ENCODE measurements around the gene CD209.
A peak's percentile ranks its signal among the peaks of the same experiment; 100 is the strongest.
"Not testable (repeated sequence)": the region's sequence is repeated elsewhere in the genome, so short reads cannot be mapped to it uniquely, and the experiment has no call there.

CD209 gene

DNA sequence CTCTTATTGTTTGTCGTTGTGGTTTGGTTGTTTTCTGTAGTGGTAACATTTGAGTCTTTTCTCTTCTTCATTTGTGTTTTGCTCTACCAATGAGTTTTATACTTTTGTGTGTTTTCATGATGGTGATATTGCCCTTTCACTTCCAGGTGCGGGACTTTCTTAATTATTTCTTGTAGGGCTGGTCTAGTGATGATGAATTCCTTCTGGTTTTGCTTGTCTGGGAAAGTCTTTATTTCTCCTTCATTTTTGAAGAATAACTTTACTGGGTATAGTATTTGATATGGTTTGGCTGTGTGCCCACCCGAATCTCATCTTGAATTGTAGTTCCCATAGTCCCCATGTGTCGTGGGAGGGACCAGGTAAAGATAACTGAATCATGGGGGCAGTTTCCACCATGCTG lies 8.9 kb upstream of the CD209 start:
- no CpG with 5 or more reads among the region's 4 CpGs for WGBS (ENCODE audit: extremely low coverage, insufficient coverage, low lambda C conversion rate)
- Histone ChIP-seq H2BK15ac (replicated peaks; ENCODE audit: low read depth) (no peak overlapping the region), H4K5ac (ENCODE audit: low read length) (no peak overlapping the region), H3K36me3 (ENCODE audit: control insufficient read depth, insufficient read depth, low read length) (no peaks in the 10 kb centered on the region), H3K4ac (ENCODE audit: low read depth, low read length) (no peak overlapping the region), H3K4me2 (ENCODE audit: low read length) (no peak overlapping the region), H2BK120ac (ENCODE audit: low read depth, low read length) (no peak overlapping the region), H3K56ac (ENCODE audit: low read length) (no peak overlapping the region), H3K79me2 (ENCODE audit: control insufficient read depth, insufficient read depth, low read length) (no peaks in the 10 kb centered on the region), H2AK5ac (ENCODE audit: low read length) (no peak overlapping the region), H4K8ac (ENCODE audit: low read depth, low read length) (no peak overlapping the region), H3K79me1 (ENCODE audit: low read length) (no peaks in the 10 kb centered on the region), H3K23ac (ENCODE audit: low read length) (no peak overlapping the region), H3K4me3 (ENCODE audit: low read length) (no peak overlapping the region), H3K9ac (ENCODE audit: low read length) (no peak overlapping the region), H2BK5ac (ENCODE audit: low read length) (no peak overlapping the region), H3K4me1 (ENCODE audit: control insufficient read depth, low read depth, low read length) (no peaks in the 10 kb centered on the region), H3K27me3 (ENCODE audit: insufficient read depth, low read length, poor library complexity) (no peaks in the 10 kb centered on the region), H3K27ac (ENCODE audit: low read depth, low read length) (no peak overlapping the region), H3K18ac (ENCODE audit: low read length) (no peak overlapping the region)
- DNase-seq: no peak

DNA sequence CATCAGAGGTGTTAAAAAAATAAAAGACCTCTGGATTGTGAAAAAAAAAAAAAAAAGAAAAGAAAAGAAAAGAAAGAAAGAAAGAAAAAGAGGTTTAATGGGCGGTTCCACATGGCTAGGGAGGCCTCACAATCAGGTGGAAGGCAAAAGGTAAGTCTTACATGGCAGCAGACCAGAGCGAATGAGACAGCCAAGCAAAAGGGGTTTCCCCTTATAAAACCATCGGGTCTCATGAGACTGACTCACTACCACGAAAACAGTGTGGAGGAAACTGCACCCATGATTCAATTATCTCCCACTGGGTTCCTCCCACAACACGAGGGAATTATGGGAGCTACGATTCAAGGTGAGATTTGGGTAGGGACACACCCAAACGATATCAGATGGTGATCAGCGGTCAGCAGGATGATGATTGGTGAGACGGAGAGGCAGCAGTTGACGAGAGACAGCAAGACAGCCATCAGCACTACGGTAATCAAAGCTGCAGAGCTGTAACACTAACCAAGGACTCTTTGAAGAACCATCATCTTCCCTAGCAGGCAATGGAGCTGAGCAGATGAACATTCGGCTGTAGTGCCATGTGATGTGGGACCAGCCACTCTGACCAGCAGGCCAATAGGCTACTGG lies 3.9 kb upstream of the CD209 start:
- DNase-seq: no peak

DNA sequence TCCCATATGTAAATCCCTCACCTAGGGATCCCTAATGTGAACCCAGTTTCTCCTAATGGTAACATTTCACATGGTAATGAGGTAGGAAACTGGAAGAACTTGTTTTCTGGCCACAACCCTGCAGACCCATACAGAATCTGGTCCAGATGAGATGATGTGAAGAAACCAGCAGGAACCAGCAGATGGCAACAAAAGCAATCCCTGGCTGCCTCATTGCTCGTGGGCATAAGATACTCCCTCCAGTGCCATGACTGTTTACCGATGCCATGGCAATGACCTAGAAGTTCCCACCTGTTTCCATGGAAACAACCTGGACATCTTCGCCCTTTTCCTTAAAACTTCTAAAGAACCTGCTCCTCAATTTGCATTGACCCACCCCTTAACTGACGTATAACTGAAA lies 1.4 kb upstream of the CD209 start:
- DNase-seq: peak; percentile 88
- Histone ChIP-seq H2BK15ac (replicated peaks; ENCODE audit: low read depth) (no peak overlapping the region), H3K4me1 (ENCODE audit: control insufficient read depth, low read depth, low read length) (no peaks in the 10 kb centered on the region), H3K4me3 (ENCODE audit: low read length) (no peak overlapping the region), H4K5ac (ENCODE audit: low read length) (no peak overlapping the region), H3K79me2 (ENCODE audit: control insufficient read depth, insufficient read depth, low read length) (no peaks in the 10 kb centered on the region), H3K56ac (ENCODE audit: low read length) (no peak overlapping the region), H3K79me1 (ENCODE audit: low read length) (no peaks in the 10 kb centered on the region), H2AK5ac (ENCODE audit: low read length) (no peak overlapping the region), H3K23ac (ENCODE audit: low read length) (no peak overlapping the region), H3K4ac (ENCODE audit: low read depth, low read length) (no peak overlapping the region), H3K9ac (ENCODE audit: low read length) (no peak overlapping the region), H2BK5ac (ENCODE audit: low read length) (no peak overlapping the region), H3K4me2 (ENCODE audit: low read length) (no peak overlapping the region), H4K8ac (ENCODE audit: low read depth, low read length) (no peak overlapping the region), H3K36me3 (ENCODE audit: control insufficient read depth, insufficient read depth, low read length) (no peaks in the 10 kb centered on the region), H2BK120ac (ENCODE audit: low read depth, low read length) (no peak overlapping the region), H3K18ac (ENCODE audit: low read length) (no peak overlapping the region), H3K27ac (ENCODE audit: low read depth, low read length) (no peak overlapping the region), H3K27me3 (ENCODE audit: insufficient read depth, low read length, poor library complexity) (no peaks in the 10 kb centered on the region)
- no CpG with 5 or more reads among the region's 4 CpGs for WGBS (ENCODE audit: extremely low coverage, insufficient coverage, low lambda C conversion rate)

More for the DNA sequence above, 3.9 kb upstream of the CD209 start:
- H2BK120ac ChIP-seq (ENCODE audit: low read depth, low read length): no peak overlapping the region
- no CpG with 5 or more reads among the region's 12 CpGs for WGBS (ENCODE audit: extremely low coverage, insufficient coverage, low lambda C conversion rate)
- H3K18ac ChIP-seq (ENCODE audit: low read length): no peak overlapping the region
- H3K4me3 ChIP-seq (ENCODE audit: low read length): no peak overlapping the region
- no peak overlapping the region for H3K27ac ChIP-seq (ENCODE audit: low read depth, low read length)
- no peaks in the 10 kb centered on the region for H3K79me2 ChIP-seq (ENCODE audit: control insufficient read depth, insufficient read depth, low read length)
- no peak overlapping the region for H2BK5ac ChIP-seq (ENCODE audit: low read length)
- H3K23ac ChIP-seq (ENCODE audit: low read length): no peak overlapping the region
- H3K4me2 ChIP-seq (ENCODE audit: low read length): no peak overlapping the region
- no peaks in the 10 kb centered on the region for H3K4me1 ChIP-seq (ENCODE audit: control insufficient read depth, low read depth, low read length)
- H3K4ac ChIP-seq (ENCODE audit: low read depth, low read length): no peak overlapping the region
- H3K79me1 ChIP-seq (ENCODE audit: low read length): no peaks in the 10 kb centered on the region
- H3K56ac ChIP-seq (ENCODE audit: low read length): no peak overlapping the region
- no peaks in the 10 kb centered on the region for H3K36me3 ChIP-seq (ENCODE audit: control insufficient read depth, insufficient read depth, low read length)
- no peak overlapping the region for H3K9ac ChIP-seq (ENCODE audit: low read length)
- H3K27me3 ChIP-seq (ENCODE audit: insufficient read depth, low read length, poor library complexity): no peaks in the 10 kb centered on the region
- no peak overlapping the region for H4K8ac ChIP-seq (ENCODE audit: low read depth, low read length)
- no peak overlapping the region for H2BK15ac ChIP-seq (replicated peaks; ENCODE audit: low read depth)
- H2AK5ac ChIP-seq (ENCODE audit: low read length): no peak overlapping the region
- H4K5ac ChIP-seq (ENCODE audit: low read length): no peak overlapping the region

DNA sequence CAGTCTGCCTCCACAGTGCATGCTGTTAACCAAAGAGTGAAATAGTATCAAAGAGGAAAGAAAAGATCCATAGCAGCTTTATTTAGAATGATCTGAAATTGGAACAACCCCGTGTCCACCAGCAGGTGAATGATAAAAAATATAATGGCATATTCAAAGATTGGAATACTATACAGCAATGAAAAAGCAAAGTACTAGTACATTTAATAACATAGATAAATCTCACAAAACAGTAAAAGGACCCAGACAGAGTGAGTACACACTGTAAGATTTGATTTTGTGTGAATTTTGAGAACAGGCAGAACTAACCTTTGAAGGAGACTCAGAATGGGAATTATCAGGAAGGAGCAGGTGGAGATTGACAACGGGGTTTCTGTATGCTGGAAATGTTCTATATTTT lies 837 bp upstream of the CD209 start:
- Histone ChIP-seq H3K27me3 (ENCODE audit: insufficient read depth, low read length, poor library complexity) (no peaks in the 10 kb centered on the region), H2BK5ac (ENCODE audit: low read length) (no peak overlapping the region), H3K4ac (ENCODE audit: low read depth, low read length) (no peak overlapping the region), H4K5ac (ENCODE audit: low read length) (no peak overlapping the region), H3K18ac (ENCODE audit: low read length) (no peak overlapping the region), H3K56ac (ENCODE audit: low read length) (no peak overlapping the region), H3K9ac (ENCODE audit: low read length) (no peak overlapping the region), H4K8ac (ENCODE audit: low read depth, low read length) (no peak overlapping the region), H3K27ac (ENCODE audit: low read depth, low read length) (no peak overlapping the region), H2AK5ac (ENCODE audit: low read length) (no peak overlapping the region), H3K4me3 (ENCODE audit: low read length) (no peak overlapping the region), H3K79me2 (ENCODE audit: control insufficient read depth, insufficient read depth, low read length) (no peaks in the 10 kb centered on the region), H3K36me3 (ENCODE audit: control insufficient read depth, insufficient read depth, low read length) (no peaks in the 10 kb centered on the region), H3K4me2 (ENCODE audit: low read length) (no peak overlapping the region), H3K79me1 (ENCODE audit: low read length) (no peaks in the 10 kb centered on the region), H3K4me1 (ENCODE audit: control insufficient read depth, low read depth, low read length) (no peaks in the 10 kb centered on the region), H3K23ac (ENCODE audit: low read length) (no peak overlapping the region), H2BK120ac (ENCODE audit: low read depth, low read length) (no peak overlapping the region), H2BK15ac (replicated peaks; ENCODE audit: low read depth) (no peak overlapping the region)
- WGBS (ENCODE audit: extremely low coverage, insufficient coverage, low lambda C conversion rate): no CpG with 5 or more reads among the region's 2 CpGs
- no peak for DNase-seq

DNA sequence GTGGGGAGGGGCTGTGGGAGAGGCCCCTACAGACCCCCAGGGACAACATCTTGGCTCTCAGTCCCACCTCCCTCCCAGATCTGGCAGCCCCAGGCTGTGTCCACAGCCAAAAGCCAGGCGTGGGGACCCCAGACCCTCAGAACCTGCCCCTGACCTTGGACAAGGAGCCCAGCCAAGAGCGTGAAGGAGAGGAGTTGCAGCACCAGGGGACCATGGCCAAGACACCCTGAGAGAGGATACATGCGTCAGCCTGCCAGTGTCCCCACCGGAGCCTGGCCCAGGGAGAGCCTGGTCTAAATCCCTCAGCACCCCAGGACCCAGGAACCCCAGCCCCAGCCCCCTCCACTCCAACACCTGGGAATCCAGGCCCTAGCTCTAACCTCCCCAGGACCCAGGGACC lies 1.0 kb downstream of the CD209 start:
- H3K79me1 ChIP-seq (ENCODE audit: low read length); H2BK15ac ChIP-seq (replicated peaks; ENCODE audit: low read depth); H3K18ac ChIP-seq (ENCODE audit: low read length); H2AK5ac ChIP-seq (ENCODE audit: low read length); H2BK120ac ChIP-seq (ENCODE audit: low read depth, low read length); H3K36me3 ChIP-seq (ENCODE audit: control insufficient read depth, insufficient read depth, low read length); H4K5ac ChIP-seq (ENCODE audit: low read length); H3K9ac ChIP-seq (ENCODE audit: low read length); H3K27ac ChIP-seq (ENCODE audit: low read depth, low read length); DNase-seq; H2BK5ac ChIP-seq (ENCODE audit: low read length); H3K56ac ChIP-seq (ENCODE audit: low read length); H4K8ac ChIP-seq (ENCODE audit: low read depth, low read length); H3K4ac ChIP-seq (ENCODE audit: low read depth, low read length); H3K23ac ChIP-seq (ENCODE audit: low read length); H3K4me3 ChIP-seq (ENCODE audit: low read length); H3K79me2 ChIP-seq (ENCODE audit: control insufficient read depth, insufficient read depth, low read length); H3K27me3 ChIP-seq (ENCODE audit: insufficient read depth, low read length, poor library complexity); H3K4me1 ChIP-seq (ENCODE audit: control insufficient read depth, low read depth, low read length); H3K4me2 ChIP-seq (ENCODE audit: low read length): not testable (repeated sequence)
- WGBS (ENCODE audit: extremely low coverage, insufficient coverage, low lambda C conversion rate): no CpG with 5 or more reads among the region's 4 CpGs
